Activated T-cell treated with anti-CD3 and anti-CD28 coated beads, Interleukin-2, amount 50 U/mL, for 4 hours (primary cell): ENCODE data around the gene ARAP3. TPM values are rescaled to one million over a fixed set of nuclear protein-coding genes. Genes with fewer than 3 reads are reported as not detected.
"Not testable (repeated sequence)": the region's sequence is repeated elsewhere in the genome, so short reads cannot be mapped to it uniquely, and the experiment has no call there.

Experiments
- ATAC-seq, 2 donors: fragments of 200-7000 bp; cut with Tn5 transposase; one replicate each; pipeline ENCODE4 v1.10.0; 2021
- DNase-seq: peaks from one replicate; pipeline ENCODE4 v3.0.0-alpha.2; 2020
- H3K27me3 Mint-ChIP-seq: one replicate; pipeline ENCODE4 v1.8.0; 2021; ENCODE audit warnings: low read depth, mixed read lengths
- H3K36me3 Mint-ChIP-seq: one replicate; pipeline ENCODE4 v1.8.0; 2022; ENCODE audit warnings: mixed read lengths; ENCODE audit not compliant: insufficient read depth
- H3K4me1 Mint-ChIP-seq: one replicate; pipeline ENCODE4 v1.8.0; 2021; ENCODE audit warnings: low read depth, mixed read lengths
- H3K4me3 Mint-ChIP-seq: one replicate; pipeline ENCODE4 v1.8.0; 2021; ENCODE audit warnings: mild to moderate bottlenecking, moderate library complexity, mixed read lengths
- H3K9me3 Mint-ChIP-seq: one replicate; pipeline ENCODE4 v1.8.0; 2021; ENCODE audit warnings: mixed read lengths
- total RNA-seq, 3 donors: library from RNA; stranded (reverse); gene quantifications; one replicate each; pipeline ENCODE4 v1.2.1, GENCODE V29; 2021

ARAP3 gene
- total RNA-seq, 3 donors from 2014 or later = 0.56 to 2.0 (median 1.1) TPM

- peaks cover 20% of the 10 kb centered on the region for H3K36me3 Mint-ChIP-seq
- ATAC-seq (no peak), DNase-seq (no peak)
- H3K27me3 Mint-ChIP-seq = no peaks in the 10 kb centered on the region
- no peaks in the 10 kb centered on the region for H3K9me3 Mint-ChIP-seq
- H3K4me1 Mint-ChIP-seq = peaks cover 81% of the 10 kb centered on the region
- H3K4me3 Mint-ChIP-seq = peak overlapping the region; percentile 50
Measured at GRCh38 chr5:141611289-141611688, 70.7 kb downstream of the ARAP3 start.

- not testable (repeated sequence) for DNase-seq, ATAC-seq, H3K4me3 Mint-ChIP-seq, H3K27me3 Mint-ChIP-seq, H3K9me3 Mint-ChIP-seq
- Mint-ChIP-seq H3K36me3 (peaks cover 15% of the 10 kb centered on the region), H3K4me1 (peaks cover 84% of the 10 kb centered on the region)
Measured at GRCh38 chr5:141609921-141610320, 72.1 kb downstream of the ARAP3 start.

DNA sequence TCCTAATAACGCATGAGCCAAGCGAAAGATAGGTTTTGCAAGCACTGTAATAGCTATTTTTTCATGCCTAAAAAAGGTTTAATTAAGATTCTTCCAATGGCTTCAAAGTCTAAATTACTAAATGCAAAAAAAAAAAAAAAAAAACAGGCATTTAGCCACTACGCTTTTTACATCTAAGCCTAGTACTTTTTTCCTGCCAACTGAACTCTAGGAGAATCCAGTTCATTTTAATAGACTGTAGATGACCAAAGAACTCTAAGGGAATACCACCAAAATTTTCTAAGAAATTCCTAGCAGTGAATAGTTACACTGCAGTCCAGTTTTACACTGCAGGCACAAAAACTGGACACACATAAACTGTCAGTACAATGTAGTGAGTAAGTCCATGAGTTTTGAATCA is 73.0 kb downstream of the ARAP3 start:
- Mint-ChIP-seq H3K27me3 (no peaks in the 10 kb centered on the region), H3K9me3 (no peaks in the 10 kb centered on the region)

DNA sequence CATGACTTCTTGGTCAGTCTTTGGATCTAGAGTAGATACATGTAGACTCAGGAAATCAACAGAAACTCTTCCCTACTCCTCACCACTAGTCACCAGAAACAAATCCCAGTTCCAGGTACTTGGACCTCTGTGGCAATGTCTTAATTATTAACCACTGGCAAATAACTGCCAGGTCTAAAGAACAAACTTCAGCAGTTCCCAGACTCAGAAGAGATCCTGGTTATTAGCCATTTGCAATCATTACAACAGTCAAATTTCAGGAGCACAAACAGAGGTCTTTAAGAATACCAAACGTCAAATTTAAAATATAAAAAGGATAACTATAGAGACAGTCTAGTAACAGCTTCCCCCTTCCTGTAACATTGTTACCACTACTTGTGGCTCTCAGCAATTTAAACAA is 73.5 kb downstream of the ARAP3 start:
- no peaks in the 10 kb centered on the region for H3K9me3 Mint-ChIP-seq
- no peaks in the 10 kb centered on the region for H3K27me3 Mint-ChIP-seq
- ATAC-seq = no peak
- peaks cover 15% of the 10 kb centered on the region for H3K36me3 Mint-ChIP-seq
- no peak overlapping the region for H3K4me3 Mint-ChIP-seq
- peaks cover 86% of the 10 kb centered on the region for H3K4me1 Mint-ChIP-seq
- DNase-seq = no peak

More for the DNA sequence above, 73.0 kb downstream of the ARAP3 start:
- Mint-ChIP-seq H3K4me1 (peaks cover 85% of the 10 kb centered on the region), H3K36me3 (peaks cover 15% of the 10 kb centered on the region), H3K4me3 (no peak overlapping the region)
- no peak for DNase-seq
- no peak for ATAC-seq

- ATAC-seq = no peak
- H3K36me3 Mint-ChIP-seq = peaks cover 15% of the 10 kb centered on the region
- H3K4me1 Mint-ChIP-seq = peaks cover 84% of the 10 kb centered on the region
- H3K27me3 Mint-ChIP-seq = no peaks in the 10 kb centered on the region
- H3K9me3 Mint-ChIP-seq = no peaks in the 10 kb centered on the region
- DNase-seq = no peak
- peak overlapping the region; percentile 36 for H3K4me3 Mint-ChIP-seq
Measured at GRCh38 chr5:141608046-141608445, 74.0 kb downstream of the ARAP3 start.

DNA sequence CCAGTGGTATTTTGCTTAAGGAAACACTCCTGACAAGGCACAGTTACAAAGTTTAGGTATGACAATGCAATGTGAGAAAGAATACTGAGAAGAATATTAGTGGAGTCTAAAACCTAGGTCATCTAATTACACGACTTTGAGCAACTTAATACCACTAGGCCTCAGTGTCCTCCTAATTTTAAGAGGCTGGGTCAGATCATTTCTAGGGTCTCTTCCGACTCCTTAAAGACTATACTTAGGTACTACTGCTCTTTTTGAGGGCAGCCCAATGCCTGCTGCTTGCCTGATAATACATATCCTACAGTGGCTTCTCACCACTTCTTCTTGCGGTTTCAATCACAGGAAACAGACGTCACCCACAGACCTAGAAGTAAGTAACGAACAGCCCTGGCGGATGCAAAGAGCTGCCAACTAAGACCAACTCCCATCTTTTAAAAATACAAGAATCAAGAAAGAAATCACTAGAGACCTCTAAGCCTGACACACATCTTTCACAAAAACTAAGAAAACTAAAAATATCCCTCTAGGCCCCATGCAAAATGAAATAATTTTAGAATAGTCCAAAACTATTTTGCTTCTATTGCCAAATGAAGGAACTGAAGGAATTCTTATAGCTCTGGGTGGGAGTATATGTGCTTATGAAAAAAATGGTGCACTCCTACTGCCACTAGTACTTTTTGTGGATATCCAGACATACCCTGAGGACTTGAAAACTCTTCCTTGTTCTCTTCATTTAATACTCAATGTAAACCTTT is 76.3 kb downstream of the ARAP3 start:
- peak; percentile 95 to 96 for ATAC-seq
- H3K27me3 Mint-ChIP-seq = no peaks in the 10 kb centered on the region
- peak overlapping the region; percentile 46 for H3K4me3 Mint-ChIP-seq
- peak; percentile 57 for DNase-seq
- H3K4me1 Mint-ChIP-seq = peaks cover 86% of the 10 kb centered on the region
- H3K36me3 Mint-ChIP-seq = peaks cover 9% of the 10 kb centered on the region
- no peaks in the 10 kb centered on the region for H3K9me3 Mint-ChIP-seq

- peaks cover 5% of the 10 kb centered on the region for H3K36me3 Mint-ChIP-seq
- ATAC-seq (peak; percentile 32 to 35), DNase-seq (no peak)
- H3K4me1 Mint-ChIP-seq = peaks cover 92% of the 10 kb centered on the region
- no peaks in the 10 kb centered on the region for H3K27me3 Mint-ChIP-seq
- no peaks in the 10 kb centered on the region for H3K9me3 Mint-ChIP-seq
- H3K4me3 Mint-ChIP-seq = peak overlapping the region; percentile 50
Measured at GRCh38 chr5:141603923-141604717, 77.9 kb downstream of the ARAP3 start.

Other genes starting within 250 kb of the ARAP3 start
- under 1 TPM; 0.22 to 0.55 (median 0.48) TPM for gene PCDHGC3, start 206.3 kb downstream of the ARAP3 start, total RNA-seq
- not detected for gene PCDHGC4, start 197.2 kb downstream of the ARAP3 start, total RNA-seq
- not detected for gene PCDHGC5, start 193.1 kb downstream of the ARAP3 start, total RNA-seq
- 100 to 1,000 TPM; 243 to 289 (median 269) TPM for gene DIAPH1, start 63.2 kb downstream of the ARAP3 start, total RNA-seq
- 10 to 100 TPM; 66.1 to 73.8 (median 71.7) TPM for gene HDAC3, start 45.4 kb downstream of the ARAP3 start, total RNA-seq
- gene RELL2, start 45.2 kb downstream of the ARAP3 start, total RNA-seq = 10 to 100 TPM; 25.8 to 30.4 (median 29.5) TPM
- gene FCHSD1, start 30.8 kb downstream of the ARAP3 start, total RNA-seq = 10 to 100 TPM; 20.5 to 29.7 (median 22.1) TPM
- under 1 TPM; 0.05 to 0.24 (median 0.14) TPM for gene PCDH1, start 196.2 kb upstream of the ARAP3 start, total RNA-seq
- 10 to 100 TPM; 40.3 to 59.8 (median 49.8) TPM for gene DELE1, start 241.6 kb upstream of the ARAP3 start, total RNA-seq